Liver (tissue), 9 donors: Measurements from ENCODE around the gene TRDMT1. TPM values are rescaled to one million over a fixed set of nuclear protein-coding genes. Genes with fewer than 3 reads are reported as not detected.

Experiments
- DNase-seq: peaks from one replicate; pipeline ENCODE4 v3.0.0-alpha.2; 2017; ENCODE audit warnings: low spot score
- H3K27ac ChIP-seq, 2 donors: one replicate each; pipeline ENCODE4 v1.7.0; 2013; ENCODE audit warnings: inconsistent platforms in 2 of 2, low read length in 2 of 2, control low read depth in 1 of 2, low read depth in 1 of 2, mild to moderate bottlenecking in 1 of 2
- H3K27me3 ChIP-seq, 4 donors: one replicate each; pipeline versions ENCODE4 v1.6.1 to v1.7.0; 2013; ENCODE audit warnings: low read length in 3 of 4, inconsistent platforms in 1 of 4, mild to moderate bottlenecking in 1 of 4, moderate library complexity in 1 of 4; ENCODE audit not compliant: control insufficient read depth in 4 of 4, insufficient read depth in 4 of 4
- H3K36me3 ChIP-seq, 4 donors: one replicate each; pipeline versions ENCODE4 v1.6.1 to v1.7.0; 2013; ENCODE audit warnings: low read length in 3 of 4, mild to moderate bottlenecking in 3 of 4, low read depth in 1 of 4, moderate library complexity in 1 of 4; ENCODE audit not compliant: control insufficient read depth in 4 of 4, insufficient read depth in 3 of 4
- H3K4me1 ChIP-seq, 4 donors: one replicate each; pipeline versions ENCODE4 v1.6.1 to v1.7.0; 2013; ENCODE audit warnings: low read length in 3 of 4, mild to moderate bottlenecking in 3 of 4, moderate library complexity in 1 of 4; ENCODE audit not compliant: control insufficient read depth in 4 of 4, insufficient read depth in 4 of 4
- H3K4me3 ChIP-seq, 3 donors: one replicate each; pipeline versions ENCODE4 v1.6.1 to v1.7.0; 2013; ENCODE audit warnings: low read length in 3 of 3, control low read depth in 1 of 3, low read depth in 1 of 3, mild to moderate bottlenecking in 1 of 3
- H3K9ac ChIP-seq, 2 donors: one replicate each; pipeline ENCODE4 v1.7.0; 2013; ENCODE audit warnings: low read length in 2 of 2, mild to moderate bottlenecking in 2 of 2, moderate library complexity in 2 of 2, control low read depth in 1 of 2, low read depth in 1 of 2
- H3K9me3 ChIP-seq, 4 donors: one replicate each; pipeline versions ENCODE4 v1.6.1 to v1.7.0; 2013; ENCODE audit warnings: low read length in 3 of 4; ENCODE audit not compliant: control insufficient read depth in 4 of 4
- FOXA1 ChIP-seq: IDR thresholded peaks from 2 replicates; pipeline ENCODE4 v1.6.1; 2016; ENCODE audit warnings: antibody characterized with exemption
- FOXA2 ChIP-seq: IDR thresholded peaks from 2 replicates; pipeline ENCODE4 v1.6.1; 2016; ENCODE audit warnings: antibody characterized with exemption
- GABPA ChIP-seq, 2 donors: IDR thresholded peaks in 1 of 2; conservative IDR thresholded peaks in 1 of 2; 2 replicates each; pipeline ENCODE4 v1.6.1; 2016; ENCODE audit warnings: antibody characterized with exemption in 2 of 2, mild to moderate bottlenecking in 1 of 2, moderate library complexity in 1 of 2
- HNF4A ChIP-seq, 2 donors: conservative IDR thresholded peaks; 2 replicates each; pipeline ENCODE4 v1.6.1; 2016; ENCODE audit warnings: antibody characterized with exemption in 2 of 2, mild to moderate bottlenecking in 2 of 2
- HNF4G ChIP-seq: IDR thresholded peaks from 2 replicates; pipeline ENCODE4 v1.6.1; 2016; ENCODE audit warnings: antibody characterized with exemption
- JUND ChIP-seq, 2 donors: IDR thresholded peaks; 2 replicates each; pipeline ENCODE4 v1.6.1; 2016; ENCODE audit warnings: antibody characterized with exemption in 2 of 2
- RAD21 ChIP-seq, 2 donors: IDR thresholded peaks; 2 replicates each; pipeline ENCODE4 v1.6.1; 2016; ENCODE audit warnings: antibody characterized with exemption in 2 of 2, mild to moderate bottlenecking in 2 of 2
- RXRA ChIP-seq, 2 donors: IDR thresholded peaks; 2 replicates each; pipeline ENCODE4 v1.6.1; 2017 to 2018; ENCODE audit warnings: antibody characterized with exemption in 2 of 2, mild to moderate bottlenecking in 1 of 2
- SP1 ChIP-seq: IDR thresholded peaks from 2 replicates; pipeline ENCODE4 v1.6.1; 2018; ENCODE audit warnings: antibody characterized with exemption, mild to moderate bottlenecking
- TAF1 ChIP-seq: conservative IDR thresholded peaks from 2 replicates; pipeline ENCODE4 v1.6.1; 2016; ENCODE audit warnings: antibody characterized with exemption, mild to moderate bottlenecking
- YY1 ChIP-seq: IDR thresholded peaks from 2 replicates; pipeline ENCODE4 v1.6.1; 2016; ENCODE audit warnings: antibody characterized with exemption, mild to moderate bottlenecking
- ZBTB33 ChIP-seq: IDR thresholded peaks from 2 replicates; pipeline ENCODE4 v1.6.1; 2016; ENCODE audit warnings: antibody characterized with exemption
- WGBS: extraction: QIAGEN DNeasy Blood & Tissue Kit; methylation state at CpG from one replicate; pipeline ENCODE4 v1.1.7; 2013; 5-methylcytosine and 5-hydroxymethylcytosine counted together
- polyA plus RNA-seq, 2 donors: library from polyadenylated mRNA; stranded (reverse) in 1 of 2; unstranded in 1 of 2; fragments of 200-250 nt in 1 of 2; fragments of >200 nt in 1 of 2; fragmentation: Nextera tagmentation in 1 of 2; extraction: Ambion mirVana in 1 of 2; gene quantifications; one replicate each; pipeline versions ENCODE4 v1.2.1 to v1.2.3, GENCODE V29; 2013 to 2015
- total RNA-seq, 2 donors: library from RNA; depleted of rRNA; stranded (reverse); fragments of >200 nt; gene quantifications; one replicate each; pipeline ENCODE4 v1.2.3, GENCODE V29; 2014
- TF ChIP-seq, protein P1 (sequence below): IDR thresholded peaks from 2 replicates; pipeline ENCODE4 v1.6.1; 2016; ENCODE audit warnings: antibody characterized with exemption
- TF ChIP-seq, protein P2 (sequence below): IDR thresholded peaks from 2 replicates; pipeline ENCODE4 v1.6.1; 2016; ENCODE audit warnings: antibody characterized with exemption, mild to moderate bottlenecking
- TF ChIP-seq, protein P3 (sequence below): IDR thresholded peaks from 2 replicates; pipeline ENCODE4 v1.6.1; 2016; ENCODE audit warnings: antibody characterized with exemption
- TF ChIP-seq, protein P4 (sequence below): fragments of 150-350 bp; IDR thresholded peaks from 2 replicates; pipeline ENCODE4 v1.5.1; 2017; ENCODE audit warnings: improper control_type of control experiment, low read depth, low read length; ENCODE audit not compliant: missing input control
- donor health status: healthy.
- donor health status: healthy.
- donor health status: healthy.
- donor health status: healthy.
- donor health status: healthy.

The TRDMT1 gene
- total and polyA plus RNA-seq, 4 donors = 0.38 to 2.4 (median 1.1) TPM

- no peaks in the 10 kb centered on the region for H3K27me3 ChIP-seq
- TF ChIP-seq, protein P1, sequence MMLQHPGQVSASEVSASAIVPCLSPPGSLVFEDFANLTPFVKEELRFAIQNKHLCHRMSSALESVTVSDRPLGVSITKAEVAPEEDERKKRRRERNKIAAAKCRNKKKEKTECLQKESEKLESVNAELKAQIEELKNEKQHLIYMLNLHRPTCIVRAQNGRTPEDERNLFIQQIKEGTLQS = no peak
- no peak for TF ChIP-seq RXRA (IDR thresholded peaks at IDR 0.05)
- TF ChIP-seq FOXA2 = no peak
- TF ChIP-seq, protein P2, sequence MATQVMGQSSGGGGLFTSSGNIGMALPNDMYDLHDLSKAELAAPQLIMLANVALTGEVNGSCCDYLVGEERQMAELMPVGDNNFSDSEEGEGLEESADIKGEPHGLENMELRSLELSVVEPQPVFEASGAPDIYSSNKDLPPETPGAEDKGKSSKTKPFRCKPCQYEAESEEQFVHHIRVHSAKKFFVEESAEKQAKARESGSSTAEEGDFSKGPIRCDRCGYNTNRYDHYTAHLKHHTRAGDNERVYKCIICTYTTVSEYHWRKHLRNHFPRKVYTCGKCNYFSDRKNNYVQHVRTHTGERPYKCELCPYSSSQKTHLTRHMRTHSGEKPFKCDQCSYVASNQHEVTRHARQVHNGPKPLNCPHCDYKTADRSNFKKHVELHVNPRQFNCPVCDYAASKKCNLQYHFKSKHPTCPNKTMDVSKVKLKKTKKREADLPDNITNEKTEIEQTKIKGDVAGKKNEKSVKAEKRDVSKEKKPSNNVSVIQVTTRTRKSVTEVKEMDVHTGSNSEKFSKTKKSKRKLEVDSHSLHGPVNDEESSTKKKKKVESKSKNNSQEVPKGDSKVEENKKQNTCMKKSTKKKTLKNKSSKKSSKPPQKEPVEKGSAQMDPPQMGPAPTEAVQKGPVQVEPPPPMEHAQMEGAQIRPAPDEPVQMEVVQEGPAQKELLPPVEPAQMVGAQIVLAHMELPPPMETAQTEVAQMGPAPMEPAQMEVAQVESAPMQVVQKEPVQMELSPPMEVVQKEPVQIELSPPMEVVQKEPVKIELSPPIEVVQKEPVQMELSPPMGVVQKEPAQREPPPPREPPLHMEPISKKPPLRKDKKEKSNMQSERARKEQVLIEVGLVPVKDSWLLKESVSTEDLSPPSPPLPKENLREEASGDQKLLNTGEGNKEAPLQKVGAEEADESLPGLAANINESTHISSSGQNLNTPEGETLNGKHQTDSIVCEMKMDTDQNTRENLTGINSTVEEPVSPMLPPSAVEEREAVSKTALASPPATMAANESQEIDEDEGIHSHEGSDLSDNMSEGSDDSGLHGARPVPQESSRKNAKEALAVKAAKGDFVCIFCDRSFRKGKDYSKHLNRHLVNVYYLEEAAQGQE = no peak
- TF ChIP-seq GABPA (IDR thresholded peaks at IDR 0.05 in 1 of 2, conservative IDR thresholded peaks at IDR 0.05 in 1 of 2) = no peak
- TF ChIP-seq RAD21 (IDR thresholded peaks at IDR 0.05) = no peak
- no peak for TF ChIP-seq ZBTB33
- no peak for TF ChIP-seq TAF1
- no peak for TF ChIP-seq HNF4A (conservative IDR thresholded peaks at IDR 0.05)
- TF ChIP-seq FOXA1 = no peak
- no peak for TF ChIP-seq JUND (IDR thresholded peaks at IDR 0.05)
- TF ChIP-seq YY1 = no peak
- TF ChIP-seq SP1 = no peak
- no peak for TF ChIP-seq HNF4G
- TF ChIP-seq, protein P3, sequence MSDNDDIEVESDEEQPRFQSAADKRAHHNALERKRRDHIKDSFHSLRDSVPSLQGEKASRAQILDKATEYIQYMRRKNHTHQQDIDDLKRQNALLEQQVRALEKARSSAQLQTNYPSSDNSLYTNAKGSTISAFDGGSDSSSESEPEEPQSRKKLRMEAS = no peak
- no peaks in the 10 kb centered on the region for H3K9me3 ChIP-seq
- no peaks in the 10 kb centered on the region for H3K4me1 ChIP-seq
- no peaks in the 10 kb centered on the region for H3K36me3 ChIP-seq
- H3K9ac ChIP-seq = no peak overlapping the region
- no peak for DNase-seq
- no peak overlapping the region for H3K4me3 ChIP-seq
- no peak overlapping the region for H3K27ac ChIP-seq
- WGBS = over 99% methylated on average over 3 of the region's 3 CpGs
These were observed 15.6 kb downstream of the TRDMT1 start for GRCh38 chr10:17185873-17186272.

DNA sequence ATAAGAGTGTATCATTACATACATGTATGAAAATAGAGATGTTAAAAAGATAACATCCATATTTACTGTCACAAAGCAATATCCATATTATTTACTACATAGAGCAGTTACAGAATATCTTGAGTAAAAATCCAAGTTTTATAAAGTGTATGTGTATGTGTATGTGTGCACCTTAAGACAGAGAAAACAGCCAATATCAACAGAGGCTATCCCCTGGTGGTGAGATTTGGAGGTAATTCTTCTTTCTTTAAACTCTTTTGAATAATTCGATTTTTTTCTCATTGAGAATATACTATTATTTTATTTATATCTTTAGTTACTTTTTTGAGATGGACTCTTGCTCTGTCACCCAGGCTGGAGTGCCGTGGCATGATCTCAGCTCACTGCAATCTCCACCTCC is 18.4 kb downstream of the TRDMT1 start:
- DNase-seq = no peak
- no peak for TF ChIP-seq TAF1
- TF ChIP-seq FOXA1 = no peak
- TF ChIP-seq RXRA (IDR thresholded peaks at IDR 0.05) = no peak
- no peak for TF ChIP-seq YY1
- no peak for TF ChIP-seq ZBTB33
- no peak for TF ChIP-seq SP1
- TF ChIP-seq, protein P4, sequence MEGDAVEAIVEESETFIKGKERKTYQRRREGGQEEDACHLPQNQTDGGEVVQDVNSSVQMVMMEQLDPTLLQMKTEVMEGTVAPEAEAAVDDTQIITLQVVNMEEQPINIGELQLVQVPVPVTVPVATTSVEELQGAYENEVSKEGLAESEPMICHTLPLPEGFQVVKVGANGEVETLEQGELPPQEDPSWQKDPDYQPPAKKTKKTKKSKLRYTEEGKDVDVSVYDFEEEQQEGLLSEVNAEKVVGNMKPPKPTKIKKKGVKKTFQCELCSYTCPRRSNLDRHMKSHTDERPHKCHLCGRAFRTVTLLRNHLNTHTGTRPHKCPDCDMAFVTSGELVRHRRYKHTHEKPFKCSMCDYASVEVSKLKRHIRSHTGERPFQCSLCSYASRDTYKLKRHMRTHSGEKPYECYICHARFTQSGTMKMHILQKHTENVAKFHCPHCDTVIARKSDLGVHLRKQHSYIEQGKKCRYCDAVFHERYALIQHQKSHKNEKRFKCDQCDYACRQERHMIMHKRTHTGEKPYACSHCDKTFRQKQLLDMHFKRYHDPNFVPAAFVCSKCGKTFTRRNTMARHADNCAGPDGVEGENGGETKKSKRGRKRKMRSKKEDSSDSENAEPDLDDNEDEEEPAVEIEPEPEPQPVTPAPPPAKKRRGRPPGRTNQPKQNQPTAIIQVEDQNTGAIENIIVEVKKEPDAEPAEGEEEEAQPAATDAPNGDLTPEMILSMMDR = no peak
- Histone ChIP-seq H3K27me3 (no peaks in the 10 kb centered on the region), H3K9me3 (no peaks in the 10 kb centered on the region), H3K4me1 (no peaks in the 10 kb centered on the region), H3K36me3 (no peaks in the 10 kb centered on the region), H3K4me3 (no peak overlapping the region), H3K27ac (no peak overlapping the region), H3K9ac (no peak overlapping the region)
- WGBS = 90% methylated on average over 2 of the region's 2 CpGs
